H9 (cell line): ENCODE results near the gene RNF220. TPM values are rescaled to one million over a fixed set of nuclear protein-coding genes. Genes with fewer than 3 reads are reported as not detected.
A peak's percentile ranks its signal among the peaks of the same experiment; 100 is the strongest.

Experiments
- DNase-seq: peaks from one replicate; pipeline ENCODE4 v3.0.0-alpha.2; 2017
- H2AFZ ChIP-seq: one replicate; pipeline ENCODE4 v1.6.1; 2013; ENCODE audit warnings: mild to moderate bottlenecking, low read length, control low read depth, moderate library complexity
- H2AK5ac ChIP-seq: 2 replicates; pipeline ENCODE4 v1.6.1; 2013; ENCODE audit warnings: low read length, control low read depth, mixed read lengths; ENCODE audit not compliant: insufficient read length
- H2BK120ac ChIP-seq: one replicate; pipeline ENCODE4 v1.6.1; 2013; ENCODE audit warnings: low read depth, mild to moderate bottlenecking, low read length, control low read depth, inconsistent platforms; ENCODE audit not compliant: poor library complexity, severe bottlenecking
- H2BK12ac ChIP-seq: 2 replicates; pipeline ENCODE4 v1.6.1; 2013; ENCODE audit warnings: low read length, control low read depth, mixed read lengths, low read depth; ENCODE audit not compliant: insufficient read length
- H2BK15ac ChIP-seq: 2 replicates; pipeline ENCODE4 v1.6.1; 2013; ENCODE audit warnings: low read depth, low read length, control low read depth
- H2BK20ac ChIP-seq: one replicate; pipeline ENCODE4 v1.6.1; 2013; ENCODE audit warnings: low read depth, mild to moderate bottlenecking, low read length, control low read depth, inconsistent platforms; ENCODE audit not compliant: poor library complexity, severe bottlenecking
- H2BK5ac ChIP-seq: 2 replicates; pipeline ENCODE4 v1.6.1; 2013; ENCODE audit warnings: low read length, control low read depth, mixed read lengths; ENCODE audit not compliant: insufficient read length
- H3K14ac ChIP-seq: 2 replicates; pipeline ENCODE4 v1.6.1; 2013; ENCODE audit warnings: low read length, control low read depth; ENCODE audit not compliant: insufficient read depth
- H3K18ac ChIP-seq: 2 replicates; pipeline ENCODE4 v1.6.1; 2013; ENCODE audit warnings: low read depth, mild to moderate bottlenecking, mixed read lengths, low read length, control low read depth; ENCODE audit not compliant: insufficient read length
- H3K23ac ChIP-seq: 2 replicates; pipeline ENCODE4 v1.6.1; 2013; ENCODE audit warnings: low read length, control low read depth, mixed read lengths, low read depth; ENCODE audit not compliant: insufficient read length
- H3K23me2 ChIP-seq: 2 replicates; pipeline ENCODE4 v1.6.1; 2013; ENCODE audit warnings: low read depth, mild to moderate bottlenecking, mixed read lengths, low read length, control low read depth; ENCODE audit not compliant: insufficient read length, poor library complexity, severe bottlenecking
- H3K27ac ChIP-seq: 2 replicates; pipeline ENCODE4 v1.5.1; 2013; ENCODE audit warnings: low read length, control low read depth, mixed read lengths, low read depth; ENCODE audit not compliant: insufficient read length
- H3K27me3 ChIP-seq: 2 replicates; pipeline ENCODE4 v1.6.1; 2013; ENCODE audit warnings: low read length, control low read depth, inconsistent platforms; ENCODE audit not compliant: insufficient read depth
- H3K4ac ChIP-seq: 2 replicates; pipeline ENCODE4 v1.6.1; 2013; ENCODE audit warnings: low read depth, mild to moderate bottlenecking, control low read depth, inconsistent platforms, low read length, moderate library complexity
- H3K4me1 ChIP-seq: 2 replicates; pipeline ENCODE4 v1.6.1; 2013; ENCODE audit warnings: low read length, control low read depth, inconsistent platforms; ENCODE audit not compliant: insufficient read depth
- H3K4me2 ChIP-seq: 2 replicates; pipeline ENCODE4 v1.6.1; 2013; ENCODE audit warnings: low read length, control low read depth, mixed read lengths; ENCODE audit not compliant: insufficient read length, insufficient read depth
- H3K56ac ChIP-seq: 2 replicates; pipeline ENCODE4 v1.6.1; 2013; ENCODE audit warnings: low read depth, mild to moderate bottlenecking, mixed read lengths, low read length, control low read depth; ENCODE audit not compliant: insufficient read length
- H3K79me1 ChIP-seq: 2 replicates; pipeline ENCODE4 v1.6.1; 2013; ENCODE audit warnings: low read depth, mild to moderate bottlenecking, moderate library complexity, low read length, control low read depth, inconsistent platforms; ENCODE audit not compliant: insufficient read depth, poor library complexity, severe bottlenecking
- H3K79me2 ChIP-seq: 2 replicates; pipeline ENCODE4 v1.6.1; 2013; ENCODE audit warnings: low read length, control low read depth, inconsistent platforms; ENCODE audit not compliant: insufficient read depth
- H3K9ac ChIP-seq: 2 replicates; pipeline ENCODE4 v1.6.1; 2013; ENCODE audit warnings: low read length, control low read depth, mixed read lengths; ENCODE audit not compliant: insufficient read length; ENCODE audit errors: extremely low read depth
- H3K9me3 ChIP-seq: one replicate; pipeline ENCODE4 v1.6.1; 2013; ENCODE audit warnings: low read depth, low read length, inconsistent platforms; ENCODE audit not compliant: control insufficient read depth
- H3T11ph ChIP-seq: one replicate; pipeline ENCODE4 v1.6.1; 2013; ENCODE audit warnings: mild to moderate bottlenecking, low read length, control low read depth, inconsistent platforms
- H4K20me1 ChIP-seq: one replicate; pipeline ENCODE4 v1.6.1; 2013; ENCODE audit not compliant: control insufficient read depth, insufficient read length, insufficient read depth
- H4K5ac ChIP-seq: 2 replicates; pipeline ENCODE4 v1.6.1; 2013; ENCODE audit warnings: low read depth, mild to moderate bottlenecking, mixed read lengths, low read length, control low read depth; ENCODE audit not compliant: insufficient read length
- H4K8ac ChIP-seq: replicated peaks from 2 replicates; pipeline ENCODE4 v1.6.1; 2013; ENCODE audit warnings: low read length, control low read depth, mixed read lengths, low read depth; ENCODE audit not compliant: insufficient read length
- H4K91ac ChIP-seq: 2 replicates; pipeline ENCODE4 v1.6.1; 2013; ENCODE audit warnings: low read depth, mild to moderate bottlenecking, moderate library complexity, mixed read lengths, low read length, control low read depth; ENCODE audit not compliant: insufficient read length
- H3K27ac Mint-ChIP-seq, 3 experiments: 2 replicates in 2 of 3; 3 replicates in 1 of 3; pipeline ENCODE4 v1.8.0; 2020 to 2021; ENCODE audit warnings: mixed read lengths in 3 of 3, mild to moderate bottlenecking in 1 of 3, moderate library complexity in 1 of 3
- H3K27me3 Mint-ChIP-seq: 2 replicates; pipeline ENCODE4 v1.8.0; 2021; ENCODE audit warnings: low read depth, mild to moderate bottlenecking, moderate library complexity, mixed read lengths
- H3K36me3 Mint-ChIP-seq, 3 experiments: 2 replicates in 2 of 3; 3 replicates in 1 of 3; pipeline ENCODE4 v1.8.0; 2020 to 2021; ENCODE audit warnings: low read depth in 3 of 3, mixed read lengths in 3 of 3; ENCODE audit not compliant: insufficient read depth in 1 of 3
- H3K4me1 Mint-ChIP-seq, 2 experiments: 2 replicates each; pipeline ENCODE4 v1.8.0; 2020; ENCODE audit warnings: mixed read lengths in 2 of 2
- H3K4me3 Mint-ChIP-seq, 2 experiments: 2 replicates in 1 of 2; 3 replicates in 1 of 2; pipeline ENCODE4 v1.8.0; 2020 to 2021; ENCODE audit warnings: mild to moderate bottlenecking in 2 of 2, mixed read lengths in 2 of 2, moderate library complexity in 1 of 2
- H3K9me3 Mint-ChIP-seq, 2 experiments: 2 replicates in 1 of 2; 3 replicates in 1 of 2; pipeline ENCODE4 v1.8.0; 2020; ENCODE audit warnings: mild to moderate bottlenecking in 2 of 2, mixed read lengths in 2 of 2, moderate library complexity in 1 of 2
- WGBS: extraction: QIAGEN DNeasy Blood & Tissue Kit; methylation state at CpG from one replicate; pipeline ENCODE4 v1.1.7; 2013; ENCODE audit warnings: missing lambda C conversion rate, low lambda C conversion rate, mixed read lengths; ENCODE audit not compliant: insufficient read length; ENCODE audit errors: extremely low coverage; 5-methylcytosine and 5-hydroxymethylcytosine counted together
- total RNA-seq: library from RNA; stranded (reverse); gene quantifications from 2 replicates; pipeline ENCODE4 v1.2.1, GENCODE V29; 2021
- TF ChIP-seq, protein P1 (sequence below): fragments of 200-600 bp; sonication (generic); conservative IDR thresholded peaks from 3 replicates; pipeline ENCODE4 v1.8.0; 2021; ENCODE audit warnings: antibody characterized with exemption, mild to moderate bottlenecking

RNF220 gene
- total RNA-seq, 1 experiment from 2014 or later, result 109 TPM

- Mint-ChIP-seq H3K27ac (peak overlapping the region; percentile 53 to 85 (median 53); a peak in 5 of 7 replicates), H3K4me3 (no peak overlapping the region), H3K9me3 (no peaks in the 10 kb centered on the region), H3K27me3 (no peaks in the 10 kb centered on the region), H3K36me3 (peaks cover 13 to 56% (median 54%) of the 10 kb centered on the region in 3 experiments; a peak in 6 of 7 replicates), H3K4me1 (peaks cover 14 to 35% of the 10 kb centered on the region in 2 experiments)
- H4K8ac ChIP-seq, result no peak overlapping the region
- H2BK120ac ChIP-seq, result no peak overlapping the region
- H4K91ac ChIP-seq, result no peak overlapping the region
- H3K79me2 ChIP-seq, result no peaks in the 10 kb centered on the region
- no peaks in the 10 kb centered on the region for H3K9me3 ChIP-seq
- no peak overlapping the region; the same call in 1 of the 2 replicates for H3K14ac ChIP-seq
- H3K79me1 ChIP-seq, result no peaks in the 10 kb centered on the region
- no peaks in the 10 kb centered on the region for H3K23me2 ChIP-seq
- no peak overlapping the region for H3T11ph ChIP-seq
- no peak overlapping the region for H3K23ac ChIP-seq
- no peak overlapping the region for H3K56ac ChIP-seq
- DNase-seq, result peak; percentile 49
- no peak overlapping the region for H2BK5ac ChIP-seq
- no peaks in the 10 kb centered on the region for H3K4me1 ChIP-seq
- H2BK15ac ChIP-seq, result no peak overlapping the region
- H3K27ac ChIP-seq, result no peak overlapping the region
- no peak overlapping the region for H3K9ac ChIP-seq
- no peak overlapping the region for H2AK5ac ChIP-seq
- no peak overlapping the region for H3K18ac ChIP-seq
- no CpG with 5 or more reads among the region's 23 CpGs for WGBS
- TF ChIP-seq, protein P1, sequence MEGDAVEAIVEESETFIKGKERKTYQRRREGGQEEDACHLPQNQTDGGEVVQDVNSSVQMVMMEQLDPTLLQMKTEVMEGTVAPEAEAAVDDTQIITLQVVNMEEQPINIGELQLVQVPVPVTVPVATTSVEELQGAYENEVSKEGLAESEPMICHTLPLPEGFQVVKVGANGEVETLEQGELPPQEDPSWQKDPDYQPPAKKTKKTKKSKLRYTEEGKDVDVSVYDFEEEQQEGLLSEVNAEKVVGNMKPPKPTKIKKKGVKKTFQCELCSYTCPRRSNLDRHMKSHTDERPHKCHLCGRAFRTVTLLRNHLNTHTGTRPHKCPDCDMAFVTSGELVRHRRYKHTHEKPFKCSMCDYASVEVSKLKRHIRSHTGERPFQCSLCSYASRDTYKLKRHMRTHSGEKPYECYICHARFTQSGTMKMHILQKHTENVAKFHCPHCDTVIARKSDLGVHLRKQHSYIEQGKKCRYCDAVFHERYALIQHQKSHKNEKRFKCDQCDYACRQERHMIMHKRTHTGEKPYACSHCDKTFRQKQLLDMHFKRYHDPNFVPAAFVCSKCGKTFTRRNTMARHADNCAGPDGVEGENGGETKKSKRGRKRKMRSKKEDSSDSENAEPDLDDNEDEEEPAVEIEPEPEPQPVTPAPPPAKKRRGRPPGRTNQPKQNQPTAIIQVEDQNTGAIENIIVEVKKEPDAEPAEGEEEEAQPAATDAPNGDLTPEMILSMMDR, result no peak
- H4K5ac ChIP-seq, result no peak overlapping the region
- H2BK12ac ChIP-seq, result no peak overlapping the region
- H2BK20ac ChIP-seq, result no peak overlapping the region
- no peak overlapping the region for H3K4me2 ChIP-seq
- H2AFZ ChIP-seq, result no peak overlapping the region
- no peaks in the 10 kb centered on the region for H3K27me3 ChIP-seq
- H4K20me1 ChIP-seq, result no peaks in the 10 kb centered on the region
- no peak overlapping the region for H3K4ac ChIP-seq
Observed at GRCh38 chr1:44650159-44650831, 245.2 kb downstream of the RNF220 start.
